Heart left ventricle (tissue), 13 donors: ENCODE measurements around the gene HDAC5.

Source experiments
- CTCF ChIP-seq, 12 donors: fragments of 200-600 bp; sonication (generic) in 4 of 12; IDR thresholded peaks; one replicate each; pipeline versions ENCODE4 v1.5.0 to v1.8.0; 2018 to 2022; ENCODE audit warnings: antibody characterized with exemption in 12 of 12, mild to moderate bottlenecking in 5 of 12
- POLR2A ChIP-seq, 2 donors: fragments of 450-650 bp; IDR thresholded peaks; one replicate each; pipeline ENCODE4 v1.6.1; 2017; ENCODE audit warnings: antibody characterized with exemption in 2 of 2, mild to moderate bottlenecking in 2 of 2, moderate library complexity in 2 of 2
- donor health status: ischemic (EF 13 %, LVEDD 7.1; RV severe dilation, severe dysfunction).
- donor health status: DM: no; HTN: yes; CAD: no.
- donor health status: DM: no; HTN: no; CAD: no.
- donor health status: ischemic (EF 25% LVEDD 6.9; RV normal size, moderate dysfunction).
- donor health status: ischemic (EF 25% LVEDD 5.7; RV mildly dilated, moderate dysfunction).
- donor health status: ischemic (EF 35%, LVEDD 5.7; RV mildly dilated, moderate dysfunction).
- donor health status: nonischemic (EF 11% LVEDD 7.7; RV severe dilation, severe dysfunction).
- donor health status: DM: yes; HTN: yes; CAD: no.
- donor health status: PGD.
- donor health status: ischemic (EF 29% LVEDD 5.4; RV normal size, mild dysfunction).
- donor health status: nonischemic (EF 23%, LVEDD 6.1; RV moderate dilation, normal function).

GRCh38 chr17:44111777-44112176 is 11.7 kb downstream of the HDAC5 start:
- TF ChIP-seq CTCF (IDR thresholded peaks at IDR 0.05): no peak
- TF ChIP-seq POLR2A (IDR thresholded peaks at IDR 0.05): no peak
